ENCODE results near the gene DENND2A. TPM values are rescaled to one million over a fixed set of nuclear protein-coding genes. Genes with fewer than 3 reads are reported as not detected.

DENND2A gene
- total RNA-seq, 4 donors from 2014 or later: 0.73 to 2.6 (median 1.6) TPM

DNA sequence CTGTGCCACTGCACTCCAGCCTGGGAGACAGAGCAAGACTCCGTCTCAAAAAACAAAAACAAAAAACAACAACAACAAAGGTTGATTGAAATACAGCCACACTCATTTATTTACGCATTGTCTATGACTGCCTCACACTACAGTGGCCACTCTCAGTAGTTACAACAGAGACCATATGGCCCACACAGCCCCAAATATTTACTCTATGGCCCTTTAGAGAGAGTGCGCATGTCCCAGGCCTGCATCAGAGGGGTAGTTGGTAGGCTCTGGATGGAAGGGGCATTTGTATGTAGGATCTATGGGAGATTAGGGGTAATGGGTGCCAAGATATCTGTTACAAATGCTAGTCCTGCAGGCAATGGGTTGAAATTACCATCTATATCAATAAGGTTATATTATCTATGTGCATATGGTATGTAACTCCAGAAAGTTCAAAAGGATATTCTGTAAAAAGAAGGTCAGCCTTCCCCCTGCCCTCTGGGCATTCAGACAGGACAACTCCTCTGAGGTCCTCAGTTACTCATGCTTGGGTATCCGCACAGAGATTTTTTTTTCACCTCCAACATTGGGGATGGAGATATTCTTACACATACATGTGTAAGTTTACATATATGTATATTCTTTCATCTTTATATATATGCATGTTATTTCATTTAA lies 56.3 kb downstream of the DENND2A start:
- Histone ChIP-seq H3K36me3 (no peaks in the 10 kb centered on the region), H3K9me3 (no peaks in the 10 kb centered on the region), H3K4me3 (no peak overlapping the region), H3K27me3 (no peaks in the 10 kb centered on the region), H3K27ac (no peak overlapping the region), H3K4me1 (no peaks in the 10 kb centered on the region)
- in situ Hi-C loops (cut with MboI; ENCODE audit: low sequenced_read_pairs in 4 of 4) (no loop called here), intact Hi-C loops (cut with DNase I; ENCODE audit: low total_unique reads) (no loop called here)
- no peak for ATAC-seq
- TF ChIP-seq CTCF (IDR thresholded peaks at IDR 0.05 in 4 of 5, conservative IDR thresholded peaks at IDR 0.05 in 1 of 5) (no peak), POLR2A (IDR thresholded peaks at IDR 0.05) (no peak)
- no peak for DNase-seq

- intact Hi-C loops (cut with DNase I; ENCODE audit: low total_unique reads): no loop called here
- ATAC-seq: no peak
- no peaks in the 10 kb centered on the region for H3K36me3 ChIP-seq
Observed at GRCh38 chr7:140581411-140581810, 59.2 kb downstream of the DENND2A start.

GRCh38 chr7:140577651-140578050 lies 63.0 kb downstream of the DENND2A start:
- in situ Hi-C loops (cut with MboI; ENCODE audit: low sequenced_read_pairs in 4 of 4): no loop called here
- TF ChIP-seq CTCF (IDR thresholded peaks at IDR 0.05 in 4 of 5, conservative IDR thresholded peaks at IDR 0.05 in 1 of 5) (no peak), POLR2A (IDR thresholded peaks at IDR 0.05) (no peak)
- Histone ChIP-seq H3K27ac (no peak overlapping the region), H3K27me3 (no peaks in the 10 kb centered on the region), H3K9me3 (no peaks in the 10 kb centered on the region), H3K36me3 (no peaks in the 10 kb centered on the region), H3K4me3 (no peak overlapping the region), H3K4me1 (no peaks in the 10 kb centered on the region)
- ATAC-seq: no peak
- no peak for DNase-seq
- intact Hi-C loops (cut with DNase I; ENCODE audit: low total_unique reads): no loop called here

More at GRCh38 chr7:140581411-140581810, 59.2 kb downstream of the DENND2A start:
- DNase-seq: no peak
- in situ Hi-C loops (cut with MboI; ENCODE audit: low sequenced_read_pairs in 4 of 4): no loop called here
- no peaks in the 10 kb centered on the region for H3K4me1 ChIP-seq
- no peak overlapping the region for H3K27ac ChIP-seq
- no peak overlapping the region for H3K4me3 ChIP-seq
- TF ChIP-seq CTCF (IDR thresholded peaks at IDR 0.05 in 4 of 5, conservative IDR thresholded peaks at IDR 0.05 in 1 of 5) (no peak), POLR2A (IDR thresholded peaks at IDR 0.05) (no peak)
- no peaks in the 10 kb centered on the region for H3K9me3 ChIP-seq
- no peaks in the 10 kb centered on the region for H3K27me3 ChIP-seq

DNA sequence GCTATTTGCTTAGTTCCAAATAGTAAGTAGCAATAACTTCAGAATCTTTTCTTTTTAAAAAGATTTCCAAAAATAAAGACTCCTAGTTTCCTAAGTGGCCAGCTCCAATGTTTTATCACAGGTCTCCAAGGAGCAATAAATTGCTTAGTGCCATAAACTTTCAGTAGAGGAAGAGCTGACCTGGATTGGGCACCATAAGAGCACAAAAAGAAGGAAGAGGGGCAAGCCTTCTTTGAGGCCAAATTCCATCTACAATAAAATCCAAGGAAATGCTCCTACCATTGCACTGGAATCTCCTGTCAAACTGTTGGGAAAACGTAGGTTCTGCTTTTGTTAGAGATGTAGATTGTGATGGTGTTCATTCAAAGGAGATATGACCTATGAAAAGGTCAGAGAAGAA lies 64.0 kb downstream of the DENND2A start:
- no peaks in the 10 kb centered on the region for H3K9me3 ChIP-seq
- in situ Hi-C loops (cut with MboI; ENCODE audit: low sequenced_read_pairs in 4 of 4): no loop called here
- TF ChIP-seq POLR2A (IDR thresholded peaks at IDR 0.05) (no peak), CTCF (IDR thresholded peaks at IDR 0.05 in 4 of 5, conservative IDR thresholded peaks at IDR 0.05 in 1 of 5) (no peak)
- no peaks in the 10 kb centered on the region for H3K27me3 ChIP-seq
- intact Hi-C loops (cut with DNase I; ENCODE audit: low total_unique reads): no loop called here
- no peak for DNase-seq
- H3K4me3 ChIP-seq: no peak overlapping the region
- H3K36me3 ChIP-seq: no peaks in the 10 kb centered on the region
- H3K4me1 ChIP-seq: no peaks in the 10 kb centered on the region
- no peak overlapping the region for H3K27ac ChIP-seq
- no peak for ATAC-seq
